Liver (tissue), 9 donors: ENCODE measurements around the gene AP1M1. TPM values are rescaled to one million over a fixed set of nuclear protein-coding genes. Genes with fewer than 3 reads are reported as not detected.

Experiments
- DNase-seq: peaks from one replicate; pipeline ENCODE4 v3.0.0-alpha.2; 2017; ENCODE audit warnings: low spot score
- H3K27ac ChIP-seq, 2 donors: one replicate each; pipeline ENCODE4 v1.7.0; 2013; ENCODE audit warnings: inconsistent platforms in 2 of 2, low read length in 2 of 2, control low read depth in 1 of 2, low read depth in 1 of 2, mild to moderate bottlenecking in 1 of 2
- H3K27me3 ChIP-seq, 4 donors: one replicate each; pipeline versions ENCODE4 v1.6.1 to v1.7.0; 2013; ENCODE audit warnings: low read length in 3 of 4, inconsistent platforms in 1 of 4, mild to moderate bottlenecking in 1 of 4, moderate library complexity in 1 of 4; ENCODE audit not compliant: control insufficient read depth in 4 of 4, insufficient read depth in 4 of 4
- H3K36me3 ChIP-seq, 4 donors: one replicate each; pipeline versions ENCODE4 v1.6.1 to v1.7.0; 2013; ENCODE audit warnings: low read length in 3 of 4, mild to moderate bottlenecking in 3 of 4, low read depth in 1 of 4, moderate library complexity in 1 of 4; ENCODE audit not compliant: control insufficient read depth in 4 of 4, insufficient read depth in 3 of 4
- H3K4me1 ChIP-seq, 4 donors: one replicate each; pipeline versions ENCODE4 v1.6.1 to v1.7.0; 2013; ENCODE audit warnings: low read length in 3 of 4, mild to moderate bottlenecking in 3 of 4, moderate library complexity in 1 of 4; ENCODE audit not compliant: control insufficient read depth in 4 of 4, insufficient read depth in 4 of 4
- H3K4me3 ChIP-seq, 3 donors: one replicate each; pipeline versions ENCODE4 v1.6.1 to v1.7.0; 2013; ENCODE audit warnings: low read length in 3 of 3, control low read depth in 1 of 3, low read depth in 1 of 3, mild to moderate bottlenecking in 1 of 3
- H3K9ac ChIP-seq, 2 donors: one replicate each; pipeline ENCODE4 v1.7.0; 2013; ENCODE audit warnings: low read length in 2 of 2, mild to moderate bottlenecking in 2 of 2, moderate library complexity in 2 of 2, control low read depth in 1 of 2, low read depth in 1 of 2
- H3K9me3 ChIP-seq, 4 donors: one replicate each; pipeline versions ENCODE4 v1.6.1 to v1.7.0; 2013; ENCODE audit warnings: low read length in 3 of 4; ENCODE audit not compliant: control insufficient read depth in 4 of 4
- CTCF ChIP-seq: fragments of 150-350 bp; IDR thresholded peaks from 2 replicates; pipeline ENCODE4 v1.5.1; 2017; ENCODE audit warnings: improper control_type of control experiment, low read depth, low read length; ENCODE audit not compliant: missing input control
- EGR1 ChIP-seq, 2 donors: IDR thresholded peaks; 2 replicates each; pipeline ENCODE4 v1.6.1; 2016 to 2018; ENCODE audit warnings: antibody characterized with exemption in 2 of 2, low read depth in 2 of 2
- FOXA1 ChIP-seq: IDR thresholded peaks from 2 replicates; pipeline ENCODE4 v1.6.1; 2016; ENCODE audit warnings: antibody characterized with exemption
- FOXA2 ChIP-seq: IDR thresholded peaks from 2 replicates; pipeline ENCODE4 v1.6.1; 2016; ENCODE audit warnings: antibody characterized with exemption
- GABPA ChIP-seq, 2 donors: IDR thresholded peaks in 1 of 2; conservative IDR thresholded peaks in 1 of 2; 2 replicates each; pipeline ENCODE4 v1.6.1; 2016; ENCODE audit warnings: antibody characterized with exemption in 2 of 2, mild to moderate bottlenecking in 1 of 2, moderate library complexity in 1 of 2
- HNF4A ChIP-seq, 2 donors: conservative IDR thresholded peaks; 2 replicates each; pipeline ENCODE4 v1.6.1; 2016; ENCODE audit warnings: antibody characterized with exemption in 2 of 2, mild to moderate bottlenecking in 2 of 2
- HNF4G ChIP-seq: IDR thresholded peaks from 2 replicates; pipeline ENCODE4 v1.6.1; 2016; ENCODE audit warnings: antibody characterized with exemption
- JUND ChIP-seq, 2 donors: IDR thresholded peaks; 2 replicates each; pipeline ENCODE4 v1.6.1; 2016; ENCODE audit warnings: antibody characterized with exemption in 2 of 2
- MAX ChIP-seq: IDR thresholded peaks from 2 replicates; pipeline ENCODE4 v1.6.1; 2016; ENCODE audit warnings: antibody characterized with exemption
- NR2F2 ChIP-seq: IDR thresholded peaks from 2 replicates; pipeline ENCODE4 v1.6.1; 2016; ENCODE audit warnings: antibody characterized with exemption
- RAD21 ChIP-seq, 2 donors: IDR thresholded peaks; 2 replicates each; pipeline ENCODE4 v1.6.1; 2016; ENCODE audit warnings: antibody characterized with exemption in 2 of 2, mild to moderate bottlenecking in 2 of 2
- RXRA ChIP-seq, 2 donors: IDR thresholded peaks; 2 replicates each; pipeline ENCODE4 v1.6.1; 2017 to 2018; ENCODE audit warnings: antibody characterized with exemption in 2 of 2, mild to moderate bottlenecking in 1 of 2
- SP1 ChIP-seq: IDR thresholded peaks from 2 replicates; pipeline ENCODE4 v1.6.1; 2018; ENCODE audit warnings: antibody characterized with exemption, mild to moderate bottlenecking
- TAF1 ChIP-seq: conservative IDR thresholded peaks from 2 replicates; pipeline ENCODE4 v1.6.1; 2016; ENCODE audit warnings: antibody characterized with exemption, mild to moderate bottlenecking
- YY1 ChIP-seq: IDR thresholded peaks from 2 replicates; pipeline ENCODE4 v1.6.1; 2016; ENCODE audit warnings: antibody characterized with exemption, mild to moderate bottlenecking
- WGBS: extraction: QIAGEN DNeasy Blood & Tissue Kit; methylation state at CpG from one replicate; pipeline ENCODE4 v1.1.7; 2013; 5-methylcytosine and 5-hydroxymethylcytosine counted together
- polyA plus RNA-seq, 2 donors: library from polyadenylated mRNA; stranded (reverse) in 1 of 2; unstranded in 1 of 2; fragments of 200-250 nt in 1 of 2; fragments of >200 nt in 1 of 2; fragmentation: Nextera tagmentation in 1 of 2; extraction: Ambion mirVana in 1 of 2; gene quantifications; one replicate each; pipeline versions ENCODE4 v1.2.1 to v1.2.3, GENCODE V29; 2013 to 2015
- total RNA-seq, 2 donors: library from RNA; depleted of rRNA; stranded (reverse); fragments of >200 nt; gene quantifications; one replicate each; pipeline ENCODE4 v1.2.3, GENCODE V29; 2014
- TF ChIP-seq, protein P1 (sequence below): IDR thresholded peaks from 2 replicates; pipeline ENCODE4 v1.6.1; 2016; ENCODE audit warnings: antibody characterized with exemption
- TF ChIP-seq, protein P2 (sequence below): IDR thresholded peaks from 2 replicates; pipeline ENCODE4 v1.6.1; 2016; ENCODE audit warnings: antibody characterized with exemption
- donor health status: healthy.
- donor health status: healthy.
- donor health status: healthy.
- donor health status: healthy.
- donor health status: healthy.

The AP1M1 gene
- total and polyA plus RNA-seq, 4 donors, result 25.4 to 62.2 (median 50.4) TPM

- DNase-seq, result no peak
- Histone ChIP-seq H3K9me3 (no peaks in the 10 kb centered on the region), H3K4me1 (peaks cover 9 to 19% (median 15%) of the 10 kb centered on the region in 4 donors), H3K9ac (no peak overlapping the region), H3K36me3 (no peaks in the 10 kb centered on the region), H3K27me3 (no peaks in the 10 kb centered on the region), H3K4me3 (no peak overlapping the region), H3K27ac (no peak overlapping the region)
- 92% methylated on average over 14 of the region's 14 CpGs for WGBS
- TF ChIP-seq RAD21 (IDR thresholded peaks at IDR 0.05) (no peak), CTCF (no peak), FOXA2 (no peak), TAF1 (no peak), HNF4A (conservative IDR thresholded peaks at IDR 0.05) (no peak), EGR1 (IDR thresholded peaks at IDR 0.05; ENCODE audit: low read depth in 2 of 2) (no peak), NR2F2 (no peak), RXRA (IDR thresholded peaks at IDR 0.05) (no peak), SP1 (no peak), MAX (no peak), HNF4G (no peak)
- TF ChIP-seq, protein P1, sequence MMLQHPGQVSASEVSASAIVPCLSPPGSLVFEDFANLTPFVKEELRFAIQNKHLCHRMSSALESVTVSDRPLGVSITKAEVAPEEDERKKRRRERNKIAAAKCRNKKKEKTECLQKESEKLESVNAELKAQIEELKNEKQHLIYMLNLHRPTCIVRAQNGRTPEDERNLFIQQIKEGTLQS, result no peak
- TF ChIP-seq, protein P2, sequence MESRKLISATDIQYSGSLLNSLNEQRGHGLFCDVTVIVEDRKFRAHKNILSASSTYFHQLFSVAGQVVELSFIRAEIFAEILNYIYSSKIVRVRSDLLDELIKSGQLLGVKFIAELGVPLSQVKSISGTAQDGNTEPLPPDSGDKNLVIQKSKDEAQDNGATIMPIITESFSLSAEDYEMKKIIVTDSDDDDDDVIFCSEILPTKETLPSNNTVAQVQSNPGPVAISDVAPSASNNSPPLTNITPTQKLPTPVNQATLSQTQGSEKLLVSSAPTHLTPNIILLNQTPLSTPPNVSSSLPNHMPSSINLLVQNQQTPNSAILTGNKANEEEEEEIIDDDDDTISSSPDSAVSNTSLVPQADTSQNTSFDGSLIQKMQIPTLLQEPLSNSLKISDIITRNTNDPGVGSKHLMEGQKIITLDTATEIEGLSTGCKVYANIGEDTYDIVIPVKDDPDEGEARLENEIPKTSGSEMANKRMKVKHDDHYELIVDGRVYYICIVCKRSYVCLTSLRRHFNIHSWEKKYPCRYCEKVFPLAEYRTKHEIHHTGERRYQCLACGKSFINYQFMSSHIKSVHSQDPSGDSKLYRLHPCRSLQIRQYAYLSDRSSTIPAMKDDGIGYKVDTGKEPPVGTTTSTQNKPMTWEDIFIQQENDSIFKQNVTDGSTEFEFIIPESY, result no peak
These were observed 68.3 kb downstream of the AP1M1 start for GRCh38 chr19:16265890-16266585.

GRCh38 chr19:16266586-16266942 is 68.9 kb downstream of the AP1M1 start:
- no peak for TF ChIP-seq TAF1
- no peak for TF ChIP-seq RAD21 (IDR thresholded peaks at IDR 0.05)
- no peak for TF ChIP-seq JUND (IDR thresholded peaks at IDR 0.05)
- TF ChIP-seq SP1, result no peak
- TF ChIP-seq RXRA (IDR thresholded peaks at IDR 0.05), result no peak
- TF ChIP-seq NR2F2, result no peak
- TF ChIP-seq HNF4A (conservative IDR thresholded peaks at IDR 0.05), result no peak
- TF ChIP-seq FOXA1, result no peak
- TF ChIP-seq, protein P2, result no peak
- TF ChIP-seq, protein P1, result no peak
- TF ChIP-seq YY1, result no peak
- TF ChIP-seq GABPA (IDR thresholded peaks at IDR 0.05 in 1 of 2, conservative IDR thresholded peaks at IDR 0.05 in 1 of 2), result no peak
- TF ChIP-seq HNF4G, result no peak
- no peak for TF ChIP-seq FOXA2
- peaks cover 9 to 19% (median 15%) of the 10 kb centered on the region in 4 donors for H3K4me1 ChIP-seq
- no peak overlapping the region for H3K27ac ChIP-seq

More at GRCh38 chr19:16266586-16266942, 68.9 kb downstream of the AP1M1 start:
- Histone ChIP-seq H3K36me3 (no peaks in the 10 kb centered on the region), H3K4me3 (no peak overlapping the region), H3K9ac (no peak overlapping the region), H3K27me3 (no peaks in the 10 kb centered on the region), H3K9me3 (no peaks in the 10 kb centered on the region)
- DNase-seq, result no peak
- 64% methylated on average over 14 of the region's 14 CpGs for WGBS
